K562 (cell line): Measurements from ENCODE around the gene ZNF385C. TPM values are rescaled to one million over a fixed set of nuclear protein-coding genes. Genes with fewer than 3 reads are reported as not detected.
A peak's percentile ranks its signal among the peaks of the same experiment; 100 is the strongest.

Experiments used
- ATF1 ChIP-seq, 2 experiments: fragments of 450-650 bp in 1 of 2; IDR thresholded peaks; 2 replicates each; pipeline ENCODE4 v1.6.1; 2016; ENCODE audit warnings: missing compliant biosample characterization in 1 of 2, missing genetic modification characterization in 1 of 2
- E2F1 ChIP-seq: sonication (generic); formaldehyde crosslinking; IDR thresholded peaks from 2 replicates; pipeline ENCODE4 v1.8.1; 2023; ENCODE audit warnings: mild to moderate bottlenecking, missing genetic modification reagents, moderate library complexity
- EZH2 ChIP-seq: IDR thresholded peaks from 2 replicates; pipeline ENCODE4 v1.6.1; 2012; ENCODE audit warnings: low read depth, mild to moderate bottlenecking, inconsistent platforms, low read length, borderline replicate concordance
- GTF2E2 ChIP-seq: fragments of 200-800 bp; sonication (Bioruptor generic); IDR thresholded peaks from 2 replicates; pipeline ENCODE4 v1.6.1; 2016; ENCODE audit warnings: missing genetic modification characterization, missing compliant biosample characterization
- HMGN3 ChIP-seq: IDR thresholded peaks from 2 replicates; pipeline ENCODE4 v1.6.1; 2011; ENCODE audit warnings: borderline replicate concordance, low read depth, mild to moderate bottlenecking, mixed read lengths, low read length; ENCODE audit not compliant: insufficient read length; ENCODE audit errors: extremely low read depth
- HNRNPK ChIP-seq: fragments of 200-400 bp; formaldehyde crosslinking; IDR thresholded peaks from one replicate; pipeline ENCODE4 v1.6.1; 2018; ENCODE audit warnings: mild to moderate bottlenecking, low read depth, low read length; ENCODE audit not compliant: poor library complexity, severe bottlenecking
- KAT2B ChIP-seq: IDR thresholded peaks from one replicate; pipeline ENCODE4 v1.6.1; 2012; ENCODE audit warnings: low read depth, mild to moderate bottlenecking, control low read depth, inconsistent platforms, low read length, moderate library complexity
- MAX ChIP-seq: sonication (generic); formaldehyde crosslinking; IDR thresholded peaks from 2 replicates; pipeline ENCODE4 v1.9.0; 2022; ENCODE audit warnings: mild to moderate bottlenecking, missing genetic modification reagents
- MED1 ChIP-seq: sonication (generic); formaldehyde crosslinking; IDR thresholded peaks from 2 replicates; pipeline ENCODE4 v1.8.1; 2023; ENCODE audit warnings: missing genetic modification reagents, borderline replicate concordance
- SMC3 ChIP-seq: conservative IDR thresholded peaks from 2 replicates; pipeline ENCODE4 v1.6.1; 2011; ENCODE audit warnings: low read depth, low read length, improper control_type of control experiment; ENCODE audit not compliant: insufficient read depth
- ZBTB43 ChIP-seq: sonication (generic); formaldehyde crosslinking; IDR thresholded peaks from 2 replicates; pipeline ENCODE4 v1.8.0; 2023; ENCODE audit warnings: mild to moderate bottlenecking, missing genetic modification reagents
- ZZZ3 ChIP-seq: fragments of 450-650 bp; IDR thresholded peaks from 2 replicates; pipeline ENCODE4 v1.6.1; 2016; ENCODE audit warnings: antibody characterized with exemption, mild to moderate bottlenecking, moderate library complexity
- polyA plus RNA-seq, 8 experiments: library from polyadenylated mRNA; depleted of rRNA in 4 of 8; stranded (reverse) in 5 of 8; unstranded in 3 of 8; fragments of >200 nt; fragmentation: Nextera tagmentation in 2 of 8; fragmentation: Illumina TruSeq in 1 of 8; extraction: Ambion mirVana in 2 of 8; extraction: Trizol in 1 of 8; gene quantifications; 2 replicates each; pipeline versions ENCODE4 v1.2.1 to v1.2.3, GENCODE V29; 2011 to 2014; ENCODE audit warnings: inconsistent platforms in 1 of 8, missing spikeins in 1 of 8
- total RNA-seq, 7 experiments: library from RNA; depleted of rRNA in 6 of 7; stranded (reverse); fragments of >200 nt in 6 of 7; fragmentation: Illumina TruSeq in 2 of 7; extraction: Trizol in 2 of 7; gene quantifications; 2 replicates each; pipeline versions ENCODE4 v1.2.1 to v1.2.3, GENCODE V29; 2011 to 2021; ENCODE audit warnings: low replicate concordance in 1 of 7
- TF ChIP-seq, protein P1 (sequence below): fragments of 150-350 bp; conservative IDR thresholded peaks from 2 replicates; pipeline ENCODE4 v1.6.1; 2014; ENCODE audit warnings: low read length
- TF ChIP-seq, protein P2 (sequence below): fragments of 250-450 bp; sonication (Bioruptor Pico); IDR thresholded peaks from 2 replicates; pipeline ENCODE4 v1.9.0; 2021; ENCODE audit warnings: mild to moderate bottlenecking
- TF ChIP-seq, protein P3 (sequence below), 2 experiments: fragments of 200-800 bp in 1 of 2; sonication (Bioruptor generic) in 1 of 2; sonication (generic) in 1 of 2; formaldehyde crosslinking in 1 of 2; IDR thresholded peaks in 1 of 2; conservative IDR thresholded peaks in 1 of 2; 2 replicates each; pipeline versions ENCODE4 v1.5.0 to v1.6.1; 2016 to 2020; ENCODE audit warnings: missing compliant biosample characterization in 1 of 2, missing genetic modification characterization in 1 of 2, missing genetic modification reagents in 1 of 2

The ZNF385C gene
- total and polyA plus RNA-seq, 9 of the 15 experiments (the other 6 are each of a cell fraction or from before 2014, with no cell fraction given): 0.03 to 0.35 (median 0.18) TPM; not detected in 1

DNA sequence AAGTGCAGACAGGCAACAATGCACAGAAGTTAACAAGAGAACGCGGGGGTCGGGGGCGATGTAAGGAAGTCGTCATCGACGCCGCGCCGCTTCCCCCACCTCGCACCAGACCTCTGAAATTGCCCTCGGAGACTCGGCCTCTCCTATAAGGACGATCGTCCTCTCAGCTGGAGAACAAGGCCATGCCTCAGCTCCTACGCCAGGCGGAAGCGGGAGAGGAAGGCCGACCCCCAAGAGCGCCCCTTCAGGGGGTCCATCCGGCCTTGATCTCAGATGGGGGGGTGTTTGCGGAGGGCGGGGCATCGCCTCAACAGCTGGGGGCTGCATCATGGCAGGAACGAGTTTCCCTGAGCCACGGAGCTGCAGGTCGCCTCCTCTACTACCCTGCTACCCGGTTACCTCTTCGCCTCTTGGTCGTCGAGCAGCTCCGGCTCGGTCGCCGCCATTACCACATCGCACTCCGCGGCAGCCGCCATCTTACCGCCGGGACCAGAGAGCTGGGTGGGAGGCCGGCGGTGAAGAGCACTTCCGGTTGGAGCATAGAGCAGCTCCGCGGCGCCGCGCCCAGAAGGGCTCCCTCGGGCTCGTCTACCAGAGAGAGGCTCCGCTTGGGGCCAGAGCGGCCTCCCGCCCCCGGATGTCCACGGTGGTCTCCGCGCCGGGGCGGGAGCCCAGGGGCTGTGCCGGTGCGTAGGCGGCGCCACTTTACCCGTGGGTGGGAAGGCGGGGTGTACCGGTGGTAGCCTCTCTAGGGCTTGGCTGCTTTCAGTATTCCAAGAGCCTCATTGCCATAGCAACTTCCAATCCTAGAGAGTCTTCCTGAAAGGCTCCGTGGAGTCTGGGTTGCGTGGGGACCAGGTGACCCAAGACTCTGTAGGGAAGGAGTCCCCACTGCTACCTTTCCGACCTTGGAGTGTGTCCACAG lies 81.1 kb downstream of the ZNF385C start, which contains the start of gene DNAJC7 (continued):
- peak; percentile 62; the same call in 1 of the 2 replicates for TF ChIP-seq MAX
- TF ChIP-seq HNRNPK: no peak
- TF ChIP-seq HMGN3: peak; percentile 73
- TF ChIP-seq E2F1: no peak
- TF ChIP-seq, protein P1, sequence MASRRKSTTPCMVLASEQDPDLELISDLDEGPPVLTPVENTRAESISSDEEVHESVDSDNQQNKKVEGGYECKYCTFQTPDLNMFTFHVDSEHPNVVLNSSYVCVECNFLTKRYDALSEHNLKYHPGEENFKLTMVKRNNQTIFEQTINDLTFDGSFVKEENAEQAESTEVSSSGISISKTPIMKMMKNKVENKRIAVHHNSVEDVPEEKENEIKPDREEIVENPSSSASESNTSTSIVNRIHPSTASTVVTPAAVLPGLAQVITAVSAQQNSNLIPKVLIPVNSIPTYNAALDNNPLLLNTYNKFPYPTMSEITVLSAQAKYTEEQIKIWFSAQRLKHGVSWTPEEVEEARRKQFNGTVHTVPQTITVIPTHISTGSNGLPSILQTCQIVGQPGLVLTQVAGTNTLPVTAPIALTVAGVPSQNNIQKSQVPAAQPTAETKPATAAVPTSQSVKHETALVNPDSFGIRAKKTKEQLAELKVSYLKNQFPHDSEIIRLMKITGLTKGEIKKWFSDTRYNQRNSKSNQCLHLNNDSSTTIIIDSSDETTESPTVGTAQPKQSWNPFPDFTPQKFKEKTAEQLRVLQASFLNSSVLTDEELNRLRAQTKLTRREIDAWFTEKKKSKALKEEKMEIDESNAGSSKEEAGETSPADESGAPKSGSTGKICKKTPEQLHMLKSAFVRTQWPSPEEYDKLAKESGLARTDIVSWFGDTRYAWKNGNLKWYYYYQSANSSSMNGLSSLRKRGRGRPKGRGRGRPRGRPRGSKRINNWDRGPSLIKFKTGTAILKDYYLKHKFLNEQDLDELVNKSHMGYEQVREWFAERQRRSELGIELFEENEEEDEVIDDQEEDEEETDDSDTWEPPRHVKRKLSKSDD: peak; percentile 97
- no peak for TF ChIP-seq ATF1 (CRISPR knock-in tag; IDR thresholded peaks at IDR 0.05)
- peak; percentile 79 for TF ChIP-seq ATF1 (tag; IDR thresholded peaks at IDR 0.05)
- TF ChIP-seq KAT2B: no peak
- TF ChIP-seq GTF2E2 (tag): no peak; the same call in 1 of the 2 replicates
- no peak for TF ChIP-seq MED1
- TF ChIP-seq ZBTB43 (CRISPR knock-in tag): no peak
- no peak for TF ChIP-seq EZH2
- TF ChIP-seq ZZZ3: peak; percentile 86
- no peak for TF ChIP-seq SMC3
- TF ChIP-seq, protein P2, sequence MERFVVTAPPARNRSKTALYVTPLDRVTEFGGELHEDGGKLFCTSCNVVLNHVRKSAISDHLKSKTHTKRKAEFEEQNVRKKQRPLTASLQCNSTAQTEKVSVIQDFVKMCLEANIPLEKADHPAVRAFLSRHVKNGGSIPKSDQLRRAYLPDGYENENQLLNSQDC: no peak
- TF ChIP-seq, protein P3, sequence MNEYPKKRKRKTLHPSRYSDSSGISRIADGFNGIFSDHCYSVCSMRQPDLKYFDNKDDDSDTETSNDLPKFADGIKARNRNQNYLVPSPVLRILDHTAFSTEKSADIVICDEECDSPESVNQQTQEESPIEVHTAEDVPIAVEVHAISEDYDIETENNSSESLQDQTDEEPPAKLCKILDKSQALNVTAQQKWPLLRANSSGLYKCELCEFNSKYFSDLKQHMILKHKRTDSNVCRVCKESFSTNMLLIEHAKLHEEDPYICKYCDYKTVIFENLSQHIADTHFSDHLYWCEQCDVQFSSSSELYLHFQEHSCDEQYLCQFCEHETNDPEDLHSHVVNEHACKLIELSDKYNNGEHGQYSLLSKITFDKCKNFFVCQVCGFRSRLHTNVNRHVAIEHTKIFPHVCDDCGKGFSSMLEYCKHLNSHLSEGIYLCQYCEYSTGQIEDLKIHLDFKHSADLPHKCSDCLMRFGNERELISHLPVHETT (CRISPR knock-in tag; conservative IDR thresholded peaks at IDR 0.05 in 1 of 2, IDR thresholded peaks at IDR 0.05 in 1 of 2): peak in 1 of 2 experiments; percentile 100; a peak in 2 of 4 replicates
